ENCODE results near the gene SEMA6B.
"Not testable (repeated sequence)": the region's sequence is repeated elsewhere in the genome, so short reads cannot be mapped to it uniquely, and the experiment has no call there.

SEMA6B gene, protein sequence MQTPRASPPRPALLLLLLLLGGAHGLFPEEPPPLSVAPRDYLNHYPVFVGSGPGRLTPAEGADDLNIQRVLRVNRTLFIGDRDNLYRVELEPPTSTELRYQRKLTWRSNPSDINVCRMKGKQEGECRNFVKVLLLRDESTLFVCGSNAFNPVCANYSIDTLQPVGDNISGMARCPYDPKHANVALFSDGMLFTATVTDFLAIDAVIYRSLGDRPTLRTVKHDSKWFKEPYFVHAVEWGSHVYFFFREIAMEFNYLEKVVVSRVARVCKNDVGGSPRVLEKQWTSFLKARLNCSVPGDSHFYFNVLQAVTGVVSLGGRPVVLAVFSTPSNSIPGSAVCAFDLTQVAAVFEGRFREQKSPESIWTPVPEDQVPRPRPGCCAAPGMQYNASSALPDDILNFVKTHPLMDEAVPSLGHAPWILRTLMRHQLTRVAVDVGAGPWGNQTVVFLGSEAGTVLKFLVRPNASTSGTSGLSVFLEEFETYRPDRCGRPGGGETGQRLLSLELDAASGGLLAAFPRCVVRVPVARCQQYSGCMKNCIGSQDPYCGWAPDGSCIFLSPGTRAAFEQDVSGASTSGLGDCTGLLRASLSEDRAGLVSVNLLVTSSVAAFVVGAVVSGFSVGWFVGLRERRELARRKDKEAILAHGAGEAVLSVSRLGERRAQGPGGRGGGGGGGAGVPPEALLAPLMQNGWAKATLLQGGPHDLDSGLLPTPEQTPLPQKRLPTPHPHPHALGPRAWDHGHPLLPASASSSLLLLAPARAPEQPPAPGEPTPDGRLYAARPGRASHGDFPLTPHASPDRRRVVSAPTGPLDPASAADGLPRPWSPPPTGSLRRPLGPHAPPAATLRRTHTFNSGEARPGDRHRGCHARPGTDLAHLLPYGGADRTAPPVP

GRCh38 chr19:4559569-4559968 lies at the start of gene SEMA6B:
Gene SEMA6B, minus strand, starts transcription at chr19:4559684. Its CDS starts 1,227 bp downstream, at chr19:4558457.
- DNase-seq (ENCODE audit: low read depth, low spot score): no peak

- DNase-seq (ENCODE audit: low read depth, low spot score): no peak
Measured at GRCh38 chr19:4606921-4607678, 47.6 kb upstream of the SEMA6B start.

DNA sequence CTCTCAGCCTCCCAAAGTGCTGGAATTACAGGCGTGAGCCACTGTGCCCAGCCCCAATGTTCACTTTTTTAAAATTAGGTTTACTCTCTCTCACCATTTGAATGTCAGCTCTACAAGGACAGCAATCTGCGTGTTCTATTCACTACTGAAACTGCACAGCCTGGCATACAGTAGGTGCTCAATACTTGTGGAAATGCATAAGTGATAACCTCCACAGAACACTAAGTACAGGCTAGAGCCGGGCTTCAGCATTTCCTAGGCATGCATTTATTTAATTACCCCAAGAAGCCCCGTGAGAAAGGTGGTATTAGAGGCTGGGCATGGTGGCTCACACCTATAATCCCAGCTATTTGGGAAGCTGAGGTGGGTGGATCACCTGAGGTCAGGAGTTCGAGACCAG lies 46.7 kb upstream of the SEMA6B start:
- no peak for DNase-seq (ENCODE audit: low read depth, low spot score)

- no peak for DNase-seq (ENCODE audit: low read depth, low spot score)
Measured at GRCh38 chr19:4604912-4605311, 45.4 kb upstream of the SEMA6B start.

DNA sequence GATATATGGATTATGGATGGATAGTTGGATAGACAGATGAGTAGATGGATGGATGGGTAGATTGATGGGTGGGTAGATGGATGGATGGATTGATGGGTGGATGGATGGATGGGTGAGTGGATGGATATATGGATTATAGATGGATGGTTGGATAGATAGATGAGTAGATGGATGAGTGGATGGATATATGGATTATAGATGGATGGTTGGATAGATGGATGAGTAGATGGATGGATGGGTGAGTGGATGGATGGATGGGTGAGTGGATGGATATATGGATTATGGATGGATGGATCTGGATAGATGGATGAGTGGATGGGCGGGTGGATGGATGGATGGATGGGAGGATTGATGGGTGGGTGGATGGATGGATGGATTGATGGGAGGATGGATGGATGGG lies 43.4 kb upstream of the SEMA6B start:
- no peak for DNase-seq (ENCODE audit: low read depth, low spot score)

GRCh38 chr19:4602173-4602788 lies 42.8 kb upstream of the SEMA6B start:
- no peak for DNase-seq (ENCODE audit: low read depth, low spot score)

DNA sequence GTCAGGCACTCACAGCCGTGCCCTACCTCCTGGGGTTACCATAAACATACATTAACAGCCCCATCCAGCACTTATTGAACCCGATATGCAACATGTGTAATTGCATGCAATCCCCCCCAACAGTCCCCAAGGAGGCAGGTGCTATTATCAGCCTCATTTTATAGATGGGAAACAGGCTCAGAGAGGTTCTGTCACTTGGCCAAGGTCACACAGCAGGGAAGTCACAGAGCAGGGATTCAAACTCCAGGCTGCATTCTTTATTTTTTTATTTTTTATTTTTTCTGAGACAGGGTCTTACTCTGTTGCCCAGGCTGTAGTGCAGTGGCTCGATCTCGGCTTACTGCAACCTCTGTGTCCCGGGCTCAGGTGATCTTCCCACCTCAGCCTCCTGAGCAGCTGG lies 41.4 kb upstream of the SEMA6B start:
- no peak for DNase-seq (ENCODE audit: low read depth, low spot score)

DNA sequence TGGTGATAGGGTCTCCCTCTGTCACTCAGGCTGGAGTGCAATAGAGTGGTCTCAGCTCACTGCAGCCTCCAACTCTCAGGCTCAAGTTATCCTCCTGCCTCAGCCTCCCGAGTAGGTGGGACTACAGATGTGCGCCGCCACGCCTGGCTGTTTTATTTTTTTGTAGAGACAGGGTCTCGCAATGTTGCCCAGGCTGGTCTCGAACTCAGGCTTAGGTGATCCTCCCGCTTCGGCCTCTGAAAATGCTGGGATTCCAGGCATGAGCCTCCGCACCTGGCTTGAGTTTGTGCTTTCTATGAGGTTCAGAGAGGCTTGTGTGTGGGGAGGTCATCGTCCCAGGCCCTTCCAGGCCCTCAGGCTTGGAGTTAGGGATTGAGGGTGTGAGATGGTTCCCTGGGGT lies 40.6 kb upstream of the SEMA6B start:
- no peak for DNase-seq (ENCODE audit: low read depth, low spot score)

DNA sequence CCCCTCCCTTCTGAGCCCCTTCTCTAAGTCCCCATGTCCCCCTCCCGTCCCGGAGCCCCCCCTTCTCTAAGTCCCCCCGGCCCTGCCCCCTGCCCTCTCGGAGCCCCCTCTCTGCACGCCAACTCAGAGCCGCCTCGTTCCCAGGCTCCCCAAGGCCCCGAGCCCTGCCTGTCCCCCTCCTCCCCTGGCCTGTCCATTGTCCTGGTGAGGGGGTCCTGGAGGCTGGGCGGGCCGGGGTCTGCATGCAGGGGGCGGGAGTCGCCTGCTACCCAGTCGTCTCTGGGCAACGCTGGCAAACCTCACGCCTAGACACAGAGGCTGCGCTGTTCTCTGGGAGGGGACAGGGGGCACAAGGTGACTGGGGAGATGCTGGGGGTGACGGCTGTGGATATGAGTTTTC lies 39.2 kb upstream of the SEMA6B start:
- no peak for DNase-seq (ENCODE audit: low read depth, low spot score)

- DNase-seq (ENCODE audit: low read depth, low spot score): no peak
Measured at GRCh38 chr19:4597975-4598671, 38.6 kb upstream of the SEMA6B start.

GRCh38 chr19:4597278-4597974 lies 37.9 kb upstream of the SEMA6B start:
- DNase-seq (ENCODE audit: low read depth, low spot score): no peak

DNA sequence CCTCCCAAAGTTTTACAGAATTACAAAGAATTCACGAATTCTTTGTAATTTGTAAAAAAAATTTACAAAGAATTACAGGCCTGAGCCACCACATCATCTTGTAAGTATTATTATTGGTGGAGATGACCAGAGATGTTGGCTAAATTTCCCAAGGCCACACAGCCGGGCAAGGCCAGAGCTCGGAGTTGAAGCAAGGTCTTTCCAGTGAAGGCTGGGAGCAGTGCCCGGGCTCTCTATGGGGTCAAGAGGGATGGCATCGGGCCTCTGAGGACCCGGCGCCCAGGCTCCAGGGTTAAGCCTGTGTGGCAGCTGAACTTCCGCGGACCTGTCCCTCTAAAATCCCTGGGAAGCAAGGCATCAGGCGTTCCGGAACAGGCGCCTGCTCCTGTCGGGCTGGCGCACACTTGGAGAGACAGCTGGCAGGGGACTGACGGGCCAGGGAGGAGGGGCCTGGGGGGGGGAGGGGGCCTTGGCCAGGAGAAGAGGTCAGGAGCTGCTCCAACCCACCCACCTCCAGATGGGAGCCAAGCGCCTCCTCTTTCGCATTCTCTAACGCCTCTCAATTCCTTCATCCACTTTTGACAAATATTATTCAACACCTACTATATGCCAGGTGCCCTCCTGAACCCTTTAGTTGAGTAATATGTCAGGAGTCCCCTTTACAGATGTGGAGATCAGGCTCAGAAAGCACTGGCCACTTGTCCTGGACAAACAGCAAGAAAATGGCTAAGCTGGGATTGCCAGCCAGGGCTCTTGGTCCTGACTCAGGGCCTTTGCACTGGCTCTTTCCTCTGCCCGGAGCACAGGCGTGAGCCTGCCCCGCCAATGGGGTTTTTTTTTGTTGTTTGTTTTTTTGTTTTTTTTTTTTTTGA lies 36.8 kb upstream of the SEMA6B start:
- DNase-seq (ENCODE audit: low read depth, low spot score): no peak

- DNase-seq (ENCODE audit: low read depth, low spot score): not testable (repeated sequence)
Measured at GRCh38 chr19:4595158-4595557, 35.7 kb upstream of the SEMA6B start.

DNA sequence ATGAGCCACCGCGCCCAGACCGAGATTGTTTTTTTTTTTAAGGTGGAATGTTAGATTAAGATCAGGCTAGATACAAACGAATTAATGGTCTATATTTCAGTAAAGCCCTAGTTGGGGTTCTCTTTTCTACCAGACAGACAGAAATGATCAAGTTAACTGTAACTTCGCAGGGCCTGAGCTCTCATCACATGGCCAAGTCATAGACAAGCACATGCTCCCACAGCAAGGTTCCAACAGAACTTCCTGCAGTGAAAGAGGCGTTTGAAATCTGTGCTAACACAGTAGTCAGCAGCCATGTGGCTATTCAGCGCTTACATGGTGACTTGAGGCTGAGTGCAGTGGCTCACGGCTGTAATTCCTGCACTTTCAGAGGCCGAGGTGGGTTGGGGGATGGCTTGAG lies 34.7 kb upstream of the SEMA6B start:
- no peak for DNase-seq (ENCODE audit: low read depth, low spot score)

DNA sequence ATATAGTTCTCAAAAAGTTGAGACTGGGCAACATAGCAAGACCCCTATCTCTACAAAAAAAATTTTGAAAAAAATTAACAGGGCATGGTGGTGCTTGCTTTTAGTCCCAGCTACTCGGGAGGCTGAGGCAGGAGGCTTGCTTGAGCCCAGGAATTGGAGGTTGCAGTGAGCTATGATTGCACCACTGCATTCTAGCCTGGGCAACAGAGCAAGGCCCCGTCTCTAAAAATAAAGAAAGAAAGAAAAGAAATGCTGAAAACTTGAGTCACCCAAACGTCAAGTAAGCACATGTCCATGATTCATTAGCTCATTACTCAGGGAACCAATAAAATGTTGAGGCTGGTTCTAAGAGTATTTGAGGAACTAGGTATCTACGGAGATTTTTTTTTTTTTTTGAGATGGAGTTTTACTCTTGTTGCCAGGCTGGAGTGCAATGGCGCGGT lies 33.9 kb upstream of the SEMA6B start:
- DNase-seq (ENCODE audit: low read depth, low spot score): no peak

DNA sequence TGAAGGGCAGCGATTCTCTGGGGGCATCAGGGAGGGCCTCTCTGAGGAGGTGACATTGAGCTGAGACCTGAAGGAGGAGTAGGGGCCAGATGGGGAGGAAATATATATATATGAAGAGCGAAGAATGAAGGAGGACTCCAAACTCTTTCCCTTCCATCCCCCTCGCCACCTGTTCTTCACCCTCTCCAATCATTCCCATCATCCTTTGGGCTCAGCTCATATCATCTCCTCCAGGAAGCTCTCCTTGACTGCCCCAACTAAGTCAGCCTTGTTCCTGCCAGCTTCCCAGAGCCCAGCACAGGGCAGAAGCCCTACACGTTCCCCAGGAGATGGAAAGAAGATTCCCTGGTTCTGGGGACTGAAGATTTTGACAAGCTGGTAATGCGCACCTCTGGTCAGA lies 33.0 kb upstream of the SEMA6B start:
- DNase-seq (ENCODE audit: low read depth, low spot score): no peak

DNA sequence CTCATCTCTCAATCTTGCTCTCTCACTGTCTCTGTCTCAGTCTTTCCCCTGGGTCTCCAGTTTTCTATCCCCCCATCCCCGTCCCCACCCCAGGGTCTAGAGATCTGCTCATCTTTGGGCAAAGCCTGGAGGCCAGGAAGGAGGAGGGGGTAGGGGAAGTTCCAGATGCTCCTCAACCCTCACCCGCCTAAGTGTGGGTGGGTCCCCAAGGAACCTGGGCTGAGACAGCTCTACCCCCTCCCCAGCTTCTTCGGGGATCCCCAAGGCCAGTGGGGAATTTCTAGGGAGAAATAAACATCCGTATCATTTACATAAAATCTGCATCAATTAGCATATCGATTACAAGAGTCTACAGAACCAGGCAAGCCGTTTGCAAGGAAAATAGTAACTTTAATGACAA lies 31.8 kb upstream of the SEMA6B start:
- no peak for DNase-seq (ENCODE audit: low read depth, low spot score)

DNA sequence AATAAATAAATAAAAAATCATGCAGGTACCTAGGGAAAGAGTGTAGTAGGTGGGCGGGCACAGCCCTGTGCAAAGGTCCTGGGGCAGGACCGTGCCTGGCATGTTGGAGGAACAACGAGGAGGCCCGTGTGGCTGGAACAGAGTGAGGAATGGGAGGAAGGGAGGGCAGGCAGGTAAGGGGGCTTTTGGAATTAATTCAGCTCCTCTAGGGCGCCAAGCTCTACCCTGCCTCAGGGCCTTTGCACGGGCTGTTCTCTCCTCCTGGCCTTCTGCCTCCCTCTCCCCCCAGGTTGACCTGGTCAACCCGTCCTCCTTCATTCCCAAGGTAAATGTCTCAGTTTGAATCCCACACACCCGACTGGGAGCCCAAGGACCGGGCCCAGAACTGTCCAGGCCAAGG lies 31.1 kb upstream of the SEMA6B start:
- no peak for DNase-seq (ENCODE audit: low read depth, low spot score)

Measured in activated CD4-positive, CD25-positive, alpha-beta regulatory T cell treated with anti-CD3 and anti-CD28 coated beads, Interleukin-2, amount 50 U/mL, for 16 hours (primary cell).